Activated naive CD4-positive, alpha-beta T cell treated with Interleukin-2 at 50 U/mL for 16 hours (primary cell): ENCODE data around the gene MANSC4.

Experiments used
- DNase-seq: peaks from one replicate; pipeline ENCODE4 v3.0.0-alpha.2; 2020

Gene MANSC4

DNA sequence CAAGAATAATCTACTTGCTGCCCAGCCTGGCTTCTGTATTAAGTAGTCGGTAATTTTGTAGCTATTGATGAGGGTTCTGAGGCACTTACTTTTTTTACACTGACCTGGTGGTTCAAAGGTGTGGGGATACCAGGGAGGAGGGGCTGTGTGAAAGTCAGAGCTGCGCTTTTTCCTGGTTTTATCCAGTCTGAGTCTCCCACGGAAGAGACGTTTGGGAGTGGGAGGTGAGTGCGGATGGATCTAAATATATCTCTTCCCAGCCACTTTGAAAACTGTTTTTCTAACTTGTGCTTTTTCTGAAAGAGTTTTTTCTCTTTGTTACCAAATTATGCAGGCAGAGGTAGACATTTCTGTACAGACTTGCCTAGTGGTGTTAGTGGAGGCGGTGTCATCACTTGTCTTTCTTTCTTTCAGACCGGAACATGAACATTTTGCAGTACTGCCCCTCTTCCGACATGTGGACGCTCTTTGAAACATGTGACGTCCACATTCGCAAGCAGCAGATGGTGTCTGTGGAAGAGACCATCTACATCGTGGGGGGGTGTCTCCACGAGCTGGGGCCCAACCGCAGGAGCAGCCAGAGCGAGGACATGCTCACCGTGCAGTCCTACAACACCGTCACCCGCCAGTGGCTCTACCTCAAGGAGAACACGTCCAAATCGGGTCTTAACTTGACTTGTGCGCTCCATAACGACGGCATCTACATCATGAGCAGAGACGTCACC is 17.4 kb upstream of the MANSC4 start:
- no peak for DNase-seq

DNA sequence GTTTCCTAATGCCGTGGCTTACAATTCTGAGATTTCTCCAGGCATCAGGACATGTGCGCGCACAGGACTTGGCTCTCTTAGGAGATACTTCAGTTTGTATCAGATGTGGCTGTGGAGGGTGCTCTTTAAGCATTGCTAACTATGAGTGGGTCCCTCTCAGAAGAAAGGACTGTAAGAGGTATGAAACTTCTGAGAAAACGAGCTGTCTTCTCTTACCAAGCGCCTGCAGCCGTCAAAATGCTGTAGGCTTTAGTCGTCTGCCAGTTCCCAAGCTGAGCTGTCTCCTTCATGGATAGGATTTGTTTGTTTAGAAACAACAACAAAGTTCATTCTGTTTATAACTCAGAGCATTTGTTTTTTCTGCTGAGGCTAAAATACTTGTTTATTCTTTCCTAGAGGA is 16.1 kb upstream of the MANSC4 start:
- DNase-seq = no peak

DNA sequence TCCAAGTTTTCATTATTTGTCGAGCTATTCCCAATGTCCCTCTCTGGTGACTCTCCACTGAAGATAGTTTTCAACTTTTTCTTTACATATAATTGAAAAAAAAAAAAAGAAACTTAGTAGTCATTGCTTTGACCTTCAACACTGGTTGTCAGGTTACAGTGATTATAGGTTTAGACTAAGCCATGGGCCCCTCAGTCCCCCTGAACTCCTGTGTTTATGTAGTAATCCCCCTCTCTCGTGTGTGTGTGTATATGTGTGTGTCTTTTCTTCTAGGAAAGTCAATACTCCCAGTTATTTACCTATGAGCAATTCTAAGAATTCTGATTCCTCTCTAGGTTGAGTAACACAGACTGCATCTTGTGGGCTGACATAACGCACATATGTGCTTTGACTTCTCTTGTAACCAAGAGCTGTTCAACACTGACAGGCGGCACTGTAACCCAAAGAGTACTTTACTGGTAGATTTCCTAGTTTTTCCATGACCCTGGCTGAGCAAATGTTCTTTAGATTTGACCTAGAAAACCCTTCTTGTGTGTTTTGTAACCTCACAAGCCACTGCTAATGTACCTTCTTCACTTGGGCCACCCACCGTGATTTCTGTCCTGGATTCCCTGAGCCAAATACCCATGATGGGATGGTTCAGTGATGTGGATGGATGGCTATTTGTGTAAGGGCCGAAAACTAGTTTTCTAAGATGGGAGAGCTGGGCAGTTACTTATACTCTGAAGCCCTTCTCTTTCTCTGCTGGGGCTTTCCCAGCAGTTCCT is 15.0 kb upstream of the MANSC4 start:
- no peak for DNase-seq

DNA sequence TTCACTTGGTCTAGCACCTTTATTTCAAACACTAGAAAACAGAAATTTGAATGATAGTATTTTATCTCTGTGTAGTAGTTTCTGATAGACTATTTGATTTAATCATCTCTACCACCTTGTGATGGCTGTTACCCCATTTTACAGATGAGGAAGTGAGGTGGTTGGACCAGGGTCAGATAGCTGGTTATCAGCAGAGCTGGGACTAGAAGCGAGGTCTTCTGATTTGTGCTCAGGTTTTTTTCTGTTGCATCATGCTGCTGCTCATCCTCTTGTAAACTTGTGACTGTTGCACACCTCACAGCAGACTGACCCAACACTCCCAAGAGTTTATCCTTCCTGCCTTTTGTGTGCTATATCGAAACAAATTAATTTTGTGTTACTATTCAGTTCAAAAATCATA is 10.1 kb upstream of the MANSC4 start:
- DNase-seq = no peak

DNA sequence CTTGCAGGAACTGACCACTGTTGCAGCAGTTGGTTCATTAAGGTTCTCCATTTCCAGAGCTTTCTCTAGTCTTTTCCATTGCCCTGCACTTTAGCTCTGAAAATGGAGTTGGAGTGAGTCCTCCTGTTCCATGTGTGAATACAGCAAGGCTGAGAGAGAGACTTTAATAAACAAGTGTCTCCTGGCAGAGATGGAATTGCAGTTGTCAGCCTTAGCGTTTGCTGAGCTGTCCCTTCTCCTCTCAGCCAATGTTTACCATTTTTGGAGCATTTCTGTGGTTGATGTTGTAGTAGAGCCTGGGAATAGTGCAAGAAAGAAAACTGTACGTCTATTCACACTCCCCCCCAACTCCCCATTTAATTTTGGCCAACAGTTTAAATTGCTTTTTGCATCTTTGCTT is 7.5 kb upstream of the MANSC4 start:
- no peak for DNase-seq

DNA sequence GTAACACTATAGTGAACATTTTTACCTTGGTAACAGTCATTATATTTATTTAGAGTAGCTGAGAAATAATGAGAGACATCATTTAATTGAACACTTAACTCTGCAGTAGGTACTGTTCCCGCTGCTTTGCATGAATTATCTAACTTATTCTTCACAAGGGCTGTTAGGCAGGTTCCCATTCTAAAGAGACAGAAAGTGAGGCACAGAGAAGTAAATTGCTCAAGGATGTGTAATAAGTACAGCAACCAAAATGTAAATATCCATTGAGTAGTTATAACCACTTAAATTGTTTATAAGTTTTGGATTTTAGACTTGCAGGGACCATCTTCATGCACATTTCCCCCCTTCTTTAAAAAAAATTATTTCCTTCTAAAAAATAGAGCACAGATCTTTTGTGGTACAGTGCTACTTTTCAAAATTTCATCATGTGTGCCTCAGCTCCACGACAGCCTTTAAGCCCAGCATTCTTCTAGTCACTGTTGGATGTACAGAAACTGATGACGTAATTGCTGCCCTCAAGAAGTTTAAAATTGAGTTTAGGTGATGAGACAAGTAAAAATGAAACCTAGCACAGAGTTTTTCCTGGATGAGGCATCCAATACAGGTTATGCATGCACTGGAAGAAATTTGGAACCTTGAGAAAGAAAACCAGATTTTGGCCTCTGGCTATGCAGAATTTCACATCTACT is 6.0 kb upstream of the MANSC4 start:
- DNase-seq = no peak

DNA sequence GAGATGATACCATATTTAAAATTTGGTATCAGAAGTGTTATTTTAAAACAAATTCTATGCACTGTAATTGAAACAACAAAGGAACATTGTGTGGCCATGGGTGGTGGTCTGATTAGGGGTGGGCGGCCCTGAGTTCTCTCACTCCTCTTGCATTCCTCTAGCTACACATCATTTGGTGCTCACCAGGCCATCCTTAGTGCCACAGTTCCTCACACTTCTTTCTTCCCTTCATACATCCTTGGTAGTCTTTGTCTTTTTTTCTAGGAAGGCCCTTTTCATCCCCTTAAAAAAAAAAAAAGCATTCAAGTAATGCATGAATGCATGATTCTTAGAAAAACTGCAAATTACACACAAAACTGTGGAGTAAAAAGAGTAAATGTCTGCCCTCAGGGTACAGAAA is 2.4 kb upstream of the MANSC4 start:
- DNase-seq = no peak

DNA sequence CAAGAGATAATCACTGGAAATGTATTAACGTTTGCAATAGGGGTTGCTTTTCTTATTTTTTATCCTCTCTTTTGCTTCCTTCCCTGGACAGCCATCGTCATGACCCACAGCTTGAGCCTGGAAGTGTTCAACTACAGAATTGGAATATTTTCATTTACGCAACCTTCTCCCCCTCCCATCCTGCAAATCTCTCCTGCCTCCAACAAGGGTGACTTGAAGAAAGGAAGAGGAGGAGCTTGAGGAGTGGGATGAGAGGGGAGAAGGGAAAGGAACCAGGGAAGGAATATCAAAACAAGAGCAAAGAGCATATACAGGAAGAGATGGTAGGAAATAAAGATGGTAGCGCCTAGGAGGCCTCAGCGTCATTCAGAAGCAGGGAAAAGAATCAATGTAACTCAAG is 1.6 kb upstream of the MANSC4 start:
- DNase-seq = no peak

DNA sequence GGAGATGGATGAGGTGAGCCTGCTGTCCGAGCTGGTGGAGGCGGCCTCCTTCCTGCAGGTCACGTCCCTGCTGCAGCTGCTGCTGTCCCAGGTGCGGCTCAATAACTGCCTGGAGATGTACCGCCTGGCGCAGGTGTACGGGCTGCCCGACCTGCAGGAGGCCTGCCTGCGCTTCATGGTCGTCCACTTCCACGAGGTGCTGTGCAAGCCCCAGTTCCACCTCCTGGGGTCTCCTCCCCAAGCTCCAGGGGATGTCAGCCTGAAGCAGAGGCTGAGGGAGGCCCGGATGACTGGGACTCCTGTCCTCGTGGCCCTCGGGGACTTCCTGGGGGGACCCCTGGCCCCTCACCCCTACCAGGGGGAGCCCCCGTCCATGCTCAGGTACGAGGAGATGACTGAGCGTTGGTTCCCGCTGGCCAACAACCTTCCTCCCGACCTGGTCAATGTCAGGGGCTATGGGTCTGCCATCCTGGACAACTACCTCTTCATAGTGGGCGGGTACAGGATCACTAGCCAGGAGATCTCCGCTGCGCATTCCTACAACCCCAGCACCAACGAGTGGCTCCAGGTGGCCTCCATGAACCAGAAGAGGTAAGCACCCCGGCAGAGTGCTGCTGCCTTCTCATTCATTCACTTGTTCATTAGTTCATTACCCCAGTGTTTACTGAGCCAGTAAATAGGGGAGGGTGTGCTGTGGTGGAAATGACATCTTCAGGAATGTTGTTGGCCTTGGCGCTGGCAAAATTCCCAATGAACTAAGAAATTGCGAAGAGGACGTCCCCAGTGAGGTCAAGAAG is 774 bp upstream of the MANSC4 start:
- peak; percentile 35 for DNase-seq

DNA sequence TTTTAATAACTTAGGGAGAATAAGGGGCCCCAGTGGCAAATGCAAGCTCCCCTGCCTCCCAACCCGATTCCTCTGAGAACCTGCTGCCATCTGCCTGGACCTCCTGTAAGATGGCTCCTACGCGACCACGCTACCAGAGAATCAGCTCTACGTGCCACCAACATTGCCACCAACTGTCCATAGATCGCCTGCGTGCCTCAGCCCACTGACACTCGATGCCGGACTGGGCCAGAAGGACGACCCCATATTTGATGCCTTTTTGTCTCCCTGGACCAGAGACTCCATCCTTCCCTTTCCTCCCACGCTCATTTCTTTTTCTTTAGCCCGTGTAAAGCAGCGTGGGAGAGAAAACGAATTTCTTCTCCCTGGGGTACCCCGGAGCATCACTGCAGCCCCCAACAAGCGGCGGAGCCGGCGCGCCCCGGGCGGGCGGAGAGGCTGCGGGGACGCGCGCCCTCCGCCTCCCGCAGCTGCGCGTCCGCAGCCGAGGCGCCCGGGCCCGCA is 568 bp downstream of the MANSC4 start:
- DNase-seq = peak; percentile 5

DNA sequence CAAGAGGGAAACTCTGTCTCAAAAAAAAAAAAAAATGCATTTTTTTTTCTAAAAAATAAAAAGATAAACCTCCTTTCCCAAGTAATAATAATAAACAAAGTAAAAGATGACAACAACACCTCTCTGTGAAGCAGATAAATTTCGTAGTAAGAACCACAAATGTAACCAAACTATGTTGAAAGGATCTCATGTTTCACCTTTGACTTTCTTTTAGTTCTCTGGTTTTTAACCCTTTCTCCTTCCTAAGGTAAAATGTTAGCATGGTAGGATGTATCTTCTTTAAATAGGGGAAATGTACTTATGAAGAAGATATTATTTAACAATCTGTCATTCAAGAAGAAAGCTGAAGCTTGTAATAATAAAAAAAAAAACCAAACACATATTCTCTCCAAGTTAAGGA is 1.8 kb downstream of the MANSC4 start:
- no peak for DNase-seq

DNA sequence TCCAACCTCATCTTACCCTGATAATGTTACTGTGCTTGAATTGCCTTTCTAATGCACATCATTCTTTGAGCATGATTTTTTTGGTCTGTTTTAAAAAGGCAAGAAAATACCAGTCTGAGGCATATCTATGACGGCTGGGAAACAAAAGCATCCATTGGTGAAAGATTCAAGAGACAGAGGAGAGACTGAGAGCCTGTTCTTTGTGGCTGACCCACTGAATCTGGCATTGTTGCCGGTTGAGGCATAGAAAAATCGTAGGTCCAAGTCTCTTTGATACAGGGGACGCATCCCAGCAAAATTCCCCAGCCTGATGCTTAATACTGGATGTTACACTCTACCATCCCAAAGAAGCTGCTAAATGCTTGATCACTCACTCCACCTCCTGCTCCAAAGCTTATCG is 2.9 kb downstream of the MANSC4 start:
- no peak for DNase-seq

DNA sequence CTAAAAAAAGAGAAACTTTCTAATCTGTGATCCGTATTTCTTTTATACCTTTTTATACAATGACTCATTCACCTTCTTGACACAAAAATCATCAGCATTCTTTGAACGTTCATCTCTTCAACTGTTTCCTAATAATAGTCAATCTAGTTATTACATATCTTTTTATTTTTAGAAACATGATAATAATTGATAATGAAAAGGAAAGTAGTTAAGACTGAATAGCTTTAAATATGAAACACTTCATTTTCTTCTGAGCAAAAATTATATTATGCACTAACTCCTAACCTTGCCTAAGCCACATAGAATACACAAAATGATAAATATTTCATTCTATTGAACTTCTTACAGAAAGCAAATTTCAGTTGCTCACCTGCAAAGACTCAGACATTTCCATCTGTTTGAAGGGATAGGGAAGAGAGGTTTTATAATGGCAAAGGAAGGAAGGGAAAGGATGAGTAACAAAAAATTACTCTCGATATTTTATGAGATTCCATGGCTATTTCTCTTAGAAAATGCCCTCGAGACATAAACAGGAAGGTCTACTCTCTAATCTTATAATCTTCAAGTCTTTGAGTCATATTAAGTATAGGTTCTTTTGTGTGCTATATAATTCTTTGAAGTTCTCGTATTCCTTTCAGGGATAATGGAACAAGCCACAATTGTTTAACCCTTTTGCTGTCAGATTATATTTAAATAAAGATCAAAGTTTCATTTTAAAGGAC is 7.5 kb downstream of the MANSC4 start:
- no peak for DNase-seq

DNA sequence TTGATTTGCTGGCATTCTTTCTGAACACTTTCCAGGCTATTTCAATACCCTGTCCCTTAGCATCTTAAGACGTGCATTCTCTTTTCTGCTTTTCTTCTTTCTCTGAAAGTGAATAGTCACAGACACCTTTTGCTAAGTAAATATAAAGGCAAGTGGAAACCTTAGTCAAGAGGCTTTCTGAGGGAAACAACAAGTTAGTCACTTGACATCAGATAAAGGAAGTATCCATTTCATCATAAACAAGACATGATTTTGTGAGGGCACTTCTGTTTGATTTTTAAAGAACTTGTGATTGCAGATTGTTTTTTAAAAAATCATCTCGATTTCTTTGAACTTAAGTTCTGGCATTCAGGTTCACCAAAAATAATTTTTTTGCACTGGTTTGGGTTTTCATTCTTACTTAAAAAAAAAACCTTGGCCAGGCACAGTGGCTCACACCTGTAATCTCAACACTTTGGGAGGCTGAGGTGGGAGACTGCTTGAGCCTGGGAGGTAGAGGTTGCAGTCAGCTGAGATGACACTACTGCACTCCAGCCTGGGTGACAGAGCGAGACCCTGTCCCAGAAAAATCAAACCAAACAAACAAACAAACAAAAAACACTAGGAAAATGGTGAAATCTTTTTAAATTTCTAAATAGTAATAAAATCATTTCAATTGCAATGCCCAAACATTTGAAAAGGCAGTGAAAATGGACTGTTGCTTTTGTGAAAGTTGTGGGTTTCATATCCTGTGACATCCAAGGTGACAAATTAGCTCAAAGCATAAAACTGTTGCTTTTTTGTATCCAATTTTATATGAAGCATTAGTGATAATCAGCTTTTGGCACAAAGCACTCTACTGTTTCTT is 8.3 kb downstream of the MANSC4 start:
- no peak for DNase-seq

DNA sequence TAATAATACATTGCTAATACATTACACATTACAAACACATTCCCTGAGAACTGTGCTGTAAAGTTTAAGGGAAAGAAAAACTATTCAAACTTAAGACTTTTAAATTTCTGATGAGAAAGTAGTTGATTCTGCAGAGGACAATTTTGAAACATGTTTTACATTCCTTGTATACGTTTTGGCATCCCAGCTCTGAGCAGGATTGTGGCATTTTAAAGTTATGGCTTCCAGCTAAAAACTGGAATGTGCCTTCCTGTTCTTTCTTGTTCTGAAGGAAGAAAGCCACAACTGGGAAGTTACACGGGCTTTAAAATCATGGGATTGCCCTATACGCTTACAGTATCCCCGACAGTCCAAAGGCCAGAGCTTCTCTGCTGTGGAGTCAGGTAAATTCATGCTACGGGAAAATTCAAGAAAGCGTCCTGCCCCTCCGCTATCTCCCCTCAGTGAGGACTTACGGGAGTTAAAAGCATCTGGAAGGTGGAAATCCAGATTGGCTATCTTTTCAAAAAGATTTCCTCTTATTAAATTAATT is 10.8 kb downstream of the MANSC4 start:
- DNase-seq = no peak

DNA sequence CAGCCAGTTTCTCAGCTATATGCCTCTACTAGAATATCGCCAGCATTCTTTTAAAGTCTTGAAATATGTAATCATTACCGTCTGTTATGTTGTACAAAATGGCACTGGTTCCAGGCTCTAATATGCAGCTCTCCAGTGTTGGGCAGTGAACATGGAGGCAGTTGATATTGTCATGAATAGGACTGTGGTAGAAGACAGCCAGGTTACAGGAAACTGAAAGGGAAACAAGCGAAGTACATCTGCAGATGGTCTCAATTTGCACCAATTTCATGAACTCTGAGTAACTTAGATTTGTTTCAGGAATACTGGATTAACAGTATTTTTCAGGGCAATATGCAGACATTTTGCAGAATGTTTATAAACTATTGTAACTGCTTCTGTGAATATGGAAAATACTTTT is 13.4 kb downstream of the MANSC4 start:
- no peak for DNase-seq

DNA sequence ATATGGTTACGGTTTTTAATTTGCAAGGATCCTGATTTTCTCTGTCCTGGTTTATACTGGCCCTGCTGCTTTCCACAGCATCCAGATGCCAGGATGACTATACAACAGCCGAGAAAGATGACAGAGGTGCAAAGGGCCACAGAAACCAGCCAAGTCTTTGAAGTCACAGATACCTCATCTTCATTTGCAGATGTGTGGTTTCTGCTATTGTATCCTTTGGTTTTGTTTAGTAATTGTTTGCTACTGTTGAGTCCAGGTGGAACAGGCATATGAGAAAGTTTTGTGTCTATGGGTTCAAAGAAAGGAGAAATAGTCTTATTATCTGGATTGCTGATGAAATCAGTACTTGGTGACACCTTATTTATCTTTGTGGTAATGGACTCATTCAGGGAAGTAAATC is 17.3 kb downstream of the MANSC4 start:
- DNase-seq = no peak

DNA sequence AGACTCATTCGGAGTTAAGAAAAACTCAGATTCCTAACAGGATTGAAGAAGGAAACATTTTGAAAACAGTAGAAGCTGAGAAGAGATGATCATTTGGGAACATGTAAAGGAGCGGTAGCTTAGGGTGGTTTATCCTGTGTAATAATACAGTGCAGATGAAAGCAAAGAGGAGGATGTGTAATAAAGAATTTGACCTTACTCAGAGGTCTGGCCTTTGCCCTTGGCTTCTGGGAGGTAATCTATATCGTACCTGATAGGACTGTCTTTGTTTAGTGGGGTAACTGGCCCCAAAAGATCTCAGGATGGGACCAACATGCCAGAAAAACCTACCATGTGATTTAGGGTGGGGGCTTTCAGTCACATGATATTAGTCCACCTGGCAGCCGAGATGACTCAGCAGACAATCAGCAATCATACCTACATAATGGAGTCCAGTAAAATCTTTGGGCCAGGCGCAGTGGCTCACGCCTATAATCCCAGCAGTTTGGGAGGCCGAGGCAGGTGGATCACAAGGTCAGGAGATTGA is 23.3 kb downstream of the MANSC4 start:
- DNase-seq = no peak

DNA sequence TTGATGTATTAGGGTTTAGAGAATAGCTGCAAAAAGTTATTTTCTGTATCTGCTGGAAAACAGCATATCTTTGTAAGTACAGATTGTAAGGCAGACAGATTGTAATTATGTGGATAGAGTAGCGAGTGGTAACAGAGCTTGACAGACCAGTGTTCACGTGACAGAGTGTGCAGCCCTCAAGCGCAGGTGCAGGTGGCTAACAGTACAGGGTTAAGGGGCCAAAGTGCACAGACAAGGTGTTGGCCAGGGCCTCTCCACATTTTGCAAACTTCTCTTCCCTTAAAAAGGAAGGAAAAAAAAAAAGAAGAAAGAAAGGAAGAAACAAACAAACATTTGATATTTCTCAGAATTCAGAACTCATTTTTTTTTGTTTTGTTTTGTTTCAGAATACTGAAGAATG is 25.2 kb downstream of the MANSC4 start:
- DNase-seq = no peak

DNA sequence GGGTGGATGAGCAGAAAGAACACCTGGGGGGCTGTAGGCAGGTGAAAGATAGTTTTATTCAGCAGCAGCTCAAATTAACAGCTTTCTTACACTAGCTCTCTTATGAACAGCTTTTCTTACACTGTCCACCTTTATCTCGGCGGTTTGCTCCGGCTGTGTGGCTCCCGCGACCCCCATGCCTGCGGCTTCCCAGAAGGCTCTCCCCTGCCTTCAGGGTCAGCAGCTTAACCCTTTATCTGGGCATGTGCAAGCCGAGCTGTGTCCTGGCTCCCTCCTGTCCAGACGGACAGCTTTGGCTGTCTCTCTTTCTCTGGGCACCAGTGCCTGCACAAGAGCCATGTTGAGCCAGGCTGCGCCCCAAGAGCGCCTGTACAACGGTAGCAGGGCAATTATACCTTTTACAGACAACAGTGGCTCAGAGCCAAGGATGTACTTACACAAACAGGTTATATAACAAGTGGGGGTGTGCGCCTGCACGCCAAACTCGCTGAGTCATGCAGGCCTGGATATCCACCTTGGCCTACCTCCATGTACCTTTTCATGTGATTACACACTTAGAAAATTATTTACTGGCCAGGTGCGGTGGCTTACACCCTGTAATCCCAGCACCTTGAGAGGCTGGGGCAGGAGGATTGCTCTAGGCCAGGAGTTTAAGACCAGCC is 28.5 kb downstream of the MANSC4 start:
- DNase-seq = no peak
